Measurements from ENCODE around the gene SPTBN1. TPM values are rescaled to one million over a fixed set of nuclear protein-coding genes. Genes with fewer than 3 reads are reported as not detected.
"Not testable (repeated sequence)": the region's sequence is repeated elsewhere in the genome, so short reads cannot be mapped to it uniquely, and the experiment has no call there.

SPTBN1 gene
- total RNA-seq, 2 donors from 2014 or later: 117 to 135 TPM

DNA sequence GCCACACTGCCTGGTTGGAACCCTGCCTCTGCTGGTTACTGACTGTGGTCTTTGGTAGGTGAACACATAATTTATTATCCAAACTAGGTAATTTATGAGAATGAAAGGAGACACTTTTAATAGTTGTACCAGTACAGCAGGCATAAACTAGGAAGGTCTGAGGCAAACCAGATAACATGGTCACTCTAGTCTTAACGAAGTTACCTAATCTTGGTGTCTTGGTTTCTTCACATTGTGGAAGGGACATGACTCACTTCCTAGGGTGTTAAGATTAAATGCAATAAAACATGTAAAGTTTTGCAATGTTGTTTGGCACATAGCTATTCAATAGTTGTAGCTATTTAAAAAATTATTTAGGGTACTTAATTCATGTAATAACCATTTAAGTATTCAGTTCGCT lies 23.3 kb downstream of the SPTBN1 start:
- H3K27ac Mint-ChIP-seq: no peak overlapping the region
- DNase-seq (ENCODE audit: low spot score in 2 of 2): no peak
- H3K9me3 Mint-ChIP-seq: peaks cover 0 to 3% of the 10 kb centered on the region in 2 donors
- no peak for ATAC-seq
- H3K36me3 Mint-ChIP-seq: peaks cover 0 to under 1% of the 10 kb centered on the region in 2 donors

DNA sequence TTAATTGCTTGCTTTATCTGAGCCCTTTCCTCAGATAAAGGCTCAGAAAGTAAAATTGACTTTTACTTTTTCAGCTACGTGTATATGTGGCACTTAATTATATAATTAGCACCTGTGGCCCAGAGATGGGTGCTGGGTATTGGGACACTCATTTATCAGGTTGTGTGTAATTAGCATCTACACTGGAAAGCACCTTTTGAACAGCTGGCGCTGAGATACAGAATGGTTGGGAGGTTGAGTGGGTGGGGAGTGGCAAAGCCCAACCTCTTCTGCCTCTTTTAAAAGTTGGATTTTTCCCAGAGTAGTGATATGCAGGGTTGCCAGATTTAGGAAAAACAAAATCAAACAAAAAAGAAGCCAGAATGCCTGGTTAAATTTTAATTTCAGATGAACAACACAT lies 23.9 kb downstream of the SPTBN1 start:
- DNase-seq (ENCODE audit: low spot score in 2 of 2) (no peak), ATAC-seq (no peak)
- H3K9me3 Mint-ChIP-seq: peaks cover 0 to 3% of the 10 kb centered on the region in 2 donors
- peaks cover 5 to 6% of the 10 kb centered on the region in 2 donors for H3K36me3 Mint-ChIP-seq
- no peak overlapping the region for H3K27ac Mint-ChIP-seq

DNA sequence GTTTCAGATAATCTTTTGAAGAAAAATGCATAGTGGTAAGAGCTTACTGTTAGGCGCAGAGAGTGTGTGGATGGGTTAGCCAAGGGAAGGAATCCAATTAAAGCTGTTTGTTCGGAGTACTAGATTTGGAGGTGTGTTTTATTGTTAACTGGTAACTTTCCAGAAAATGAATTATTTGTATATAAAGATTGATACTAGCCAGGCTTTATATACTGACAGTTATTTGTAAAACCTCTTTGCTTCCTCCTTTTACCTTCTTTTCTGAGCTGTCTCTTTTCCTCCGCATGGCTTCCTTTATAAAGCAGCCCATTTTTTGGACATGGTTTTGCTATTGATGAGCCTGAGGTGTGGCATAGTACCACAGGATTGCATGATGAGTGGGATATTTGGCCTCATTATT lies 25.6 kb downstream of the SPTBN1 start:
- H3K36me3 Mint-ChIP-seq: peaks cover 5 to 6% of the 10 kb centered on the region in 2 donors
- H3K27ac Mint-ChIP-seq: no peak overlapping the region
- ATAC-seq (no peak), DNase-seq (ENCODE audit: low spot score in 2 of 2) (no peak)
- peaks cover 0 to 3% of the 10 kb centered on the region in 2 donors for H3K9me3 Mint-ChIP-seq

DNA sequence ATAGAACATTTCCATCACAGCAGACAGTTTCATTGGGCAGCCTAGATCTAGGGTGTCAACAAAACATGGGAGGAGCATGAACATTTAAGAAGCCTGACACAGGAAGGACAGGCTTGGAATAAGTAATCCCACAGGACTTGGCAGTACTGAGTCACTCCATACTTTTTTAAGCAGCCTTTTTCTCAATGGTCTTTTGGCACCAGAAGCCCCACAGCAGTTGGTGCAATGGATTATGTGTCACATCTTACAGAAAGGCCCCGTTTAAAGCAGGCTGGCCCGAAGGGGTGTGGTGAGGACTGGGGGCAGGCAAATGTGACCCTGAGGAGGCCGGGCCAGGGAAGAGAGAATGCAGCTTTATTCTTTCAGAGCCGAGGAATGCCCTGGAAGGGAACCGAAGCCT lies 26.6 kb downstream of the SPTBN1 start:
- DNase-seq (ENCODE audit: low spot score in 2 of 2) (no peak), ATAC-seq (no peak)
- Mint-ChIP-seq H3K27ac (no peak overlapping the region), H3K9me3 (peaks cover 0 to 3% of the 10 kb centered on the region in 2 donors), H3K36me3 (peaks cover 5 to 6% of the 10 kb centered on the region in 2 donors)

DNA sequence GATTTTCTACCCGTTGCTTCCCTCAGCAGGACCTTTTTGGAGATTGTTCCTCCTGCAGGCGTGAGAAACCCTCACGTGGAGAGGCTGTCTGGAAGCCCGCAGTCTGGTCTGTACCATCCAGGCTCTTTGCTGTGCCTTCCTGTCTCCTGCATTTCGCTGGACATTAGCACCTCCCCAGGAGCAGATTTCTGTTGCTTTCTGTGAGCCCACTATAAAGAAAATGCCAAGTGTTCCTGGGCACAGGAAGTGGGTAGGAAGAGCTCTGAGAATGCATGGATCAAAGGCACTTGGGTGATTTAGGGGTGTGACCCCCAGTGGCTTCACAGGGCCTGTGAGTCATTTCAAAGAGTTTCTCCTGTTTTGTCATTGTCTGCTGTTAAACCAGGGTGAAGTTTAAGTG lies 27.3 kb downstream of the SPTBN1 start:
- ATAC-seq (no peak), DNase-seq (ENCODE audit: low spot score in 2 of 2) (no peak)
- Mint-ChIP-seq H3K36me3 (peaks cover 5 to 6% of the 10 kb centered on the region in 2 donors), H3K27ac (no peak overlapping the region), H3K9me3 (peaks cover 0 to 3% of the 10 kb centered on the region in 2 donors)

DNA sequence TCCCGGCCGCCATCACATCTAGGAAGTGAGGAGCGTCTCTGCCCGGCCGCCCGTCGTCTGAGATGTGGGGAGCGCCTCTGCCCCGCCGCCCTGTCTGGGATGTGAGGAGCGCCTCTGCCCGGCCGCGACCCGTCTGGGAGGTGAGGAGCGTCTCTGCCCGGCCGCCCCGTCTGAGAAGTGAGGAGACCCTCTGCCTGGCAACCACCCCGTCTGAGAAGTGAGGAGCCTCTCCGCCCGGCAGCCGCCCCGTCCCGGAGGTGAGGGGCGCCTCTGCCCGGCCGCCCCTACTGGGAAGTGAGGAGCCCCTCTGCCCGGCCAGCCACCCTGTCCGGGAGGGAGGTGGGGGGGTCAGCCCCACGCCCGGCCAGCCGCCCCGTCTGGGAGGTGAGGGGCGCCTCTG lies 29.6 kb downstream of the SPTBN1 start:
- H3K36me3 Mint-ChIP-seq; H3K27ac Mint-ChIP-seq; ATAC-seq; H3K9me3 Mint-ChIP-seq; DNase-seq (ENCODE audit: low spot score in 2 of 2): not testable (repeated sequence)

DNA sequence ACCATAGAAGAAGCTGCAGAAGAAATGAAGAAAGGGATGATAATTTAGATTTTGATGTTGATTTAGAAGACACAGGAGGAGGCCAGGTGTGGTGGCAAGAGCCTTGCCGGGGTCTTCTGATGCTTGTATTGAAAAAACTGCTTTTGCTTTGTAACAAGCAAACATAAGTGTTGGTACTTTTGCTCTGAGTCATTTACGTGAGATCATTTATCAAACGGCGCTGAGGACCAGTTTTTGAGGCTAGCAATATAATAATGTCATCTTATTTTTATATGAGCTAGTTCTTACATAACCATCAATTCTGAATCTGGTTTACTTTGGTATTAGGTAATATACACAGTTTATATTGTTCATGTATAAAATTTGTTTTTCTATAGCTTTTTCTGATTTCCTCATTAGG lies 30.6 kb downstream of the SPTBN1 start:
- Mint-ChIP-seq H3K36me3 (peaks cover 5 to 6% of the 10 kb centered on the region in 2 donors), H3K27ac (no peak overlapping the region), H3K9me3 (no peaks in the 10 kb centered on the region)
- no peak for DNase-seq (ENCODE audit: low spot score in 2 of 2)
- no peak for ATAC-seq

DNA sequence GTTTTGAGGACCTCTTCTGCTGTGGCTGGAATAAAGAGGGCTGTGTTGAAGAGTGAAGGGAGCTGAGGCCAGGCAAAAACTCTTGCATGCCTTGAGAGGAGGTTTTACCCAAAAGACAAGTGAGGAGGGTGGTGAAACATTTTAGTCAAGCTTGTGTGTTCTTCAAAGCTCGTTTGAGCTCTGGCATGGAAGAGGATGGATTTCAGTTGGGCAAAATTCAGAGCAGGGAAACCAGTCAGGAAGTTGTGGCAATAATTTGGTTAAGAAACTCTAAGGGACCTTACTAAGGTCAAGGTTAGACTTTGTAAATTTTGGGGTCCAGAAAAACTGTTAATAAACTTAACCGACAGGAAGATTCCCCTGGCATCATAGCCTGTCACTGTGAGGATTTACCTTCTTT lies 34.7 kb downstream of the SPTBN1 start:
- no peak for ATAC-seq
- Mint-ChIP-seq H3K27ac (no peak overlapping the region), H3K9me3 (no peaks in the 10 kb centered on the region)

DNA sequence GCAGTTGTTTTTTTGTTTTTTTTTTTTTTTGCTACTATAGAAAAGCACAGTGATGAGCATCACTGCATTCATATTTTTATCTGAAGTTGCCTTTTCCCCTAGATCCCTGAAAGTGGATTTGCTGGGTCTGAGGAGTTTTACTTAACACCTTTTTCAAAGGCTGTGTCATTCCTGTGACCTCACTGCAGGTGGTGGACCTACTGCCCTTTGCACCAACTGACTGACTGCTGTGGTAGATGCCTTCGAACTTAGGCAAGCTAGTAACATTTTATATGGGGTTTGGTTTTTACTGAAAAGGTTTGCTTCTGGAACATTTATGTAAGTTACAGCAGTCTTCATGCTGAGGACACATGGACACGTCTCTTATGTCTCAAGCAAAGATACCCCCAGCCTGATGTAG lies 36.2 kb downstream of the SPTBN1 start:
- no peaks in the 10 kb centered on the region for H3K36me3 Mint-ChIP-seq
- no peak for ATAC-seq

More for the DNA sequence above, 34.7 kb downstream of the SPTBN1 start:
- DNase-seq (ENCODE audit: low spot score in 2 of 2): no peak
- H3K36me3 Mint-ChIP-seq: no peaks in the 10 kb centered on the region

DNA sequence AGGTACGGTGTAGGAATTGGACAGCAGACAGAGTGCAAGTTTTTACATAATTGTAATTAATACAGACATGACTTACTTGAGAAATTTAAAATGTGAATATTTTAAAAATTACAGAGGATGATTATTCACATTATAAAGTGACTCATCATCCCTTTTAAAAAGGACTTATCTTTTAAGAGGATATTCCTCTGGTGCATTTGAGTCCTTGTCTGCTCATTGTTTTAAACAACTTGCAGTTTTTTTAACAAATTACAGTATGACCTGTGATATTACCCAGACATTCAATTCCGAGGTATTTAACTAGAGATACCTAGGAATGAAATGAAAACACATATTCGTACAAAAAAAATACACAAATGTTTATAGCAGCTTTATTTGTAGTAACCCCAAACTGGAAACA lies 38.0 kb downstream of the SPTBN1 start:
- no peak overlapping the region for H3K27ac Mint-ChIP-seq

More for the DNA sequence above, 36.2 kb downstream of the SPTBN1 start:
- Mint-ChIP-seq H3K27ac (no peak overlapping the region), H3K9me3 (no peaks in the 10 kb centered on the region)
- DNase-seq (ENCODE audit: low spot score in 2 of 2): no peak

DNA sequence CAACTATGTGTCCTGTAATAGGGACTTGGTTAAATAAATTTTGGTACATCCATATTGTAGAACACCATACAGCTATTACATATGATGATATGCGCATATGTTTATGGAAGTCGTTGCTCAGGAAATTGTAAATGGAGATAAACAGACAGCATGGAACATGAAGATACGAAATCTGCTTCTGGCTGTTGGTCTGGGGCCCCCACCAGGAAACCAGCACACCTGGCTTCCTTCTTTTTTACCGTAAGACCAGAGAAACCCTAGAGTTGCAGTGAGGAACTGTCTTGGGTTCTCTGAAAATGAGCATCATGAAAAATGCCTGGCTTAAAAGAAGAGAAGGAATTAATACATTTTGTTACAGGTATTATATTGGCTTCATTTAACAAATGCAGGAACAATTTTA lies 40.8 kb downstream of the SPTBN1 start:
- DNase-seq (ENCODE audit: low spot score in 2 of 2) (no peak), ATAC-seq (no peak)
- H3K27ac Mint-ChIP-seq: no peak overlapping the region
- H3K36me3 Mint-ChIP-seq: no peaks in the 10 kb centered on the region
- H3K9me3 Mint-ChIP-seq: no peaks in the 10 kb centered on the region

More for the DNA sequence above, 38.0 kb downstream of the SPTBN1 start:
- Mint-ChIP-seq H3K9me3 (no peaks in the 10 kb centered on the region), H3K36me3 (no peaks in the 10 kb centered on the region)
- ATAC-seq: no peak
- DNase-seq (ENCODE audit: low spot score in 2 of 2): no peak

DNA sequence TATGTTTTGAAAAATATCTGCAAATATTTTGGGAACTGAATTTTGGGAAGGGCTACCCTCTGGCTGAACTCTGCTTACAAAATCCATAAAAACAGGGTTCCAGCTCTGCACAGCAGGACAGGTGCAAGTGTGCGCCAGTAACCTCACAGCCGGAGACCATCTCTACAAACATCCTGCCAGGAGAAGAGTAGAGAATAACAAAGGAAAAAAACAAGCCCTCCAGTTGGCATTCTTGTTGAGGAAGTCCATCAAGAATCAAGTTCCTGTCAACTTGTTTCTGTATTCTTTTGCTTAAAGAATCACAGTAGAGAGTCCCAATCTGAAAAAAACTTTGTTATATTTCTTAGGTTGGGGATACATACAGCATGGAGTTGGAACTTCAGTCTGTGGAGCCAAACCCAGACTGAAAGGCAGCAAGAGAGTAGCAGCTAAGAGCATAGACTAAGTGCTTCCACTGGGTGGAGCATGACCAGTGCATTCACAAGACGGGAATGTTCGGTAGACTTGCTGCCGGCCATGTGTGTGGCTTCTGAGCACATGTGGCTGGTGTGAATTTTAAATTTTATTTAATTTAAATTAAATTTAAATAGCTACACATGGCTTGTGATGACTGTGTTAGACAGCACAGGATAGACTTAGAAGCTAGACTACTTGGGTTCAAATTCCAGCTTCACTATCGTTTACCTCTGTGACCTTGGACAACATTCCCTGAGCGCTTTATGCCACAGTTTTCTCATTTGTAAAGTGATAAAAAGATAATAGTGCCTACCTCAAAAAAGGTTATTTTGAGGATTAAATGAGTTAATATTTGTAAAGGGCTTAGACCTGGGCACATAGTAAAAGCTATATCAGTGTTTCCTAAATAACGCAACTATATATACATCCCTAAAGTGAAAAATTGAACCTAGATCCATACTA lies 41.9 kb downstream of the SPTBN1 start:
- ATAC-seq: no peak
- no peak for DNase-seq (ENCODE audit: low spot score in 2 of 2)
- no peaks in the 10 kb centered on the region for H3K36me3 Mint-ChIP-seq
- no peaks in the 10 kb centered on the region for H3K9me3 Mint-ChIP-seq
- H3K27ac Mint-ChIP-seq: no peak overlapping the region

DNA sequence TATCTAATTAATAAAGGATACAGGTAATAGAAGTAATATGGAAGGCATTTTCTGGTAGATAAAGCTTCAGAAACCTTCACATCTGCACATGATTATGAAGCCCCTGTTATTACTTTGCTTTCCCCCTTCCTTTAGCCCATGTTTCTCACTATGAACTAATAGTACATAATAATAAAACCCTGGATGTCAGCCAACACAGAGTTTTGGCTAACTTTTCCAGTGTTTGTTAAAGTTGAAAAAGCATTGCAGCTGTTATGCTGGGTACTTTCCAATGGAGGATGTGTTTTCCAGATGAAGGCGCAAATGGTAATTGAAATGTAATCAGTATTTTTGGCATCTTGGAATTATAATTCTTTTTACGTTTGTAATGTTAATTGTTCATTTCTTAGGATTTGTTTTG lies 43.5 kb downstream of the SPTBN1 start:
- Mint-ChIP-seq H3K36me3 (no peaks in the 10 kb centered on the region), H3K27ac (no peak overlapping the region), H3K9me3 (no peaks in the 10 kb centered on the region)
- ATAC-seq (no peak), DNase-seq (ENCODE audit: low spot score in 2 of 2) (no peak)

DNA sequence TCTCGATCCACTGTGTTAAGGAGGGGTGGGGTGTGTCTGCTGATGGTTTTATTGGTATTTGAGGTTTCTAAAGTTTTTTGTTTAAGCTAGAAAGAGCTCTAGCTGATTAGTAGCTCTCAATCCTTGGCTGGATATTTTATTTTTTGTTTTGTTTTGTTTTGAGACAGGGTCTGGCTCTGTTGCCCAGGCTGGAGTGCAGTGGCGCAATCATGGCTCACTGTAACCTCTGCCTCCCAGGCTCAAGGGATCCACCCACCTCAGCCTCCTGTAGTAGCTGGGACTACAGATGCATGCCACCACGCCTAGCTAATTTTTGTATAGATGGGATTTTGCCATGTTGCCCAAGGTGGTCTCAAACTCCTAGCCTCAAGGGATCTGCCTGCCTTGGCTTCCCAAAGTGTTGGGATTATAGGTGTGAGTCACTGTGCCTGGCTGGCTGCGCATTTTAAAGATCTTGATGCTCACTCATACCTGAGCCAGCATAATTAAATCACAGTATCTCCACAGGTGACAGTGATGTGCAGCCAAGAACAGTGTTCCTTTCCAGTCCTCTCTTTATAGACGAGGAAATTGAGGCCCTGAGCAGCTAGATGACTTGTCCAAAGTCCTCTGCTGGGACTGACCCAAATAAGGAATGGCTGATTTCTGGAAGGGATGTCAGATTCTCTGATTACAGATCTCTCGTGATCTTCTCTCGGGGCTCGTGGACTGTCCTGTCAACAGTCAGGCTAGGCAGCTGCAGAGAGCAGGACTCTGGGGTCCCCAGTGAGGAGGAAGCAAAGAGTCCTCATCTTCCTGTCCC lies 44.5 kb downstream of the SPTBN1 start:
- Mint-ChIP-seq H3K27ac (no peak overlapping the region), H3K36me3 (no peaks in the 10 kb centered on the region), H3K9me3 (no peaks in the 10 kb centered on the region)
- ATAC-seq: no peak
- DNase-seq (ENCODE audit: low spot score in 2 of 2): no peak

DNA sequence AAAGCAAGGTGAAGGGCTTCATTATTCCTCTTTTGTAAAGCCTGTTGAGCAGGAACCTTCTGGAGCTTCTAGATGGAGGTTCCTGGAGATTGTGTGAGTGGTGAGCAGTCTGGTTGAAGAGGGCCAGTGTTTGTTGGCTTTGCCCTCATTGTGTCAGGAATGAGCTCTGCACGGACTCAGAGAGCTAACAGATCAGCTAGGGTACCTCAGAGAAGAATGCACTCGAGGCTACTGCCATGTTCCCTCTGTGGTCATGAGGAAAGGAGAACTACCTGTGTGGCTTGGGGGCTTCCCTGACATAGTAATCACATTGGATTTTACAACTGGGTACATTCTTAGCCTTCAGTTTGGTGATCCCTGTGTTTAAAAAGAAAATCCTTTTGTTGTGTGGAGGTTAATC lies 46.6 kb downstream of the SPTBN1 start:
- no peak overlapping the region for H3K27ac Mint-ChIP-seq
- DNase-seq (ENCODE audit: low spot score in 2 of 2): no peak
- ATAC-seq: no peak
- no peaks in the 10 kb centered on the region for H3K36me3 Mint-ChIP-seq
- no peaks in the 10 kb centered on the region for H3K9me3 Mint-ChIP-seq

DNA sequence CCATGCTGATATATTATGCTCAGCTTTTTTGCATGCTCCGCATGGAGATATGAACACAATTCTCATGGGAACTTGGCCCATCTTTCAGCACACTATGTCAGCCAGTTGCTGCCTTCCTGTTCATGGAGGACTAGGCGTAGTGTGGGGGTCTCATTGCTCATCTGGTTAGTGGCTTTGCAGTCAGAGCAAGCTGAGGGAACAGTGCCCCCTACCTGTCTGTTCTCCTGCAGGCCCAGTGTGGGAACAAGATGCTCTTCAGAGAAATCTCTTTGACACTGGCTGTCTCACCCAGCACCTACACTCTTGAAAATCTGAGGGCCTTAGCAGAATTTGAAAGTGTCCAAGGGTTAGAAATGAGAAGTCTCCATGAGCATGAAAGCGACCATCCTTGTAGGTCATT lies 47.1 kb downstream of the SPTBN1 start:
- H3K9me3 Mint-ChIP-seq: no peaks in the 10 kb centered on the region
- peak in 1 of 2 donors; percentile 46 for DNase-seq (ENCODE audit: low spot score in 2 of 2)
- no peaks in the 10 kb centered on the region for H3K36me3 Mint-ChIP-seq
- peak; percentile 37 to 68 for ATAC-seq
- no peak overlapping the region for H3K27ac Mint-ChIP-seq

DNA sequence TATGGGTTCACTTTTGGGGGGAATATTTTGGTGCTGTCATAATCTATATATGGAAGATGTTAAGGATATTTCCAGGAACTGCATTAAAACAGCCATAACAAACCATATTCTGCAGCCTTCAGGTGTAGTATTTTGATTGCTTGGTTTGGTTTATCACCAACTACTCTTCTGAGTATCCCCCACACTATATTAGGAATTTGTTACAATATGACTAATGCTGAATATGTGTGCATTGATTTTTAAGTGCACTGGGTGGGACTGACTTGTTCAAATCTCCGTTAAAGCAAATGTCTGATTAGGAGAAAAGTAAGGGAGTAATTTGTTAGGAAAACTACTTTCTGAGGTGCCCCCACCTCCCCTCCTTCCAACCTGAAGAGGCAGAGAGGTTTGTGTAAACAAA lies 47.7 kb downstream of the SPTBN1 start:
- ATAC-seq: no peak
- H3K9me3 Mint-ChIP-seq: no peaks in the 10 kb centered on the region
- no peak for DNase-seq (ENCODE audit: low spot score in 2 of 2)
- no peaks in the 10 kb centered on the region for H3K36me3 Mint-ChIP-seq
- H3K27ac Mint-ChIP-seq: no peak overlapping the region
